Colonic mucosa (tissue), 4 donors: ENCODE results near the gene PROB1. TPM values are rescaled to one million over a fixed set of nuclear protein-coding genes. Genes with fewer than 3 reads are reported as not detected.
A peak's percentile ranks its signal among the peaks of the same experiment; 100 is the strongest.

ENCODE experiments used
- DNase-seq: peaks from one replicate; pipeline ENCODE4 v3.0.0-alpha.2; 2020
- H3K27ac ChIP-seq: fragments of 200-600 bp; one replicate; pipeline ENCODE4 v1.8.0; 2021
- H3K27me3 ChIP-seq: fragments of 200-600 bp; one replicate; pipeline ENCODE4 v1.8.0; 2021
- H3K36me3 ChIP-seq: fragments of 200-600 bp; one replicate; pipeline ENCODE4 v1.8.0; 2021
- H3K4me1 ChIP-seq: fragments of 200-600 bp; one replicate; pipeline ENCODE4 v1.8.0; 2021; ENCODE audit warnings: mild to moderate bottlenecking
- H3K4me3 ChIP-seq: fragments of 200-600 bp; one replicate; pipeline ENCODE4 v1.8.0; 2021
- H3K9ac ChIP-seq, 2 donors: one replicate each; pipeline ENCODE4 v1.7.0; 2013; ENCODE audit warnings: control low read depth in 2 of 2, low read depth in 2 of 2, low read length in 2 of 2
- H3K9me3 ChIP-seq: fragments of 200-600 bp; one replicate; pipeline ENCODE4 v1.8.0; 2021
- intact Hi-C: fragments of 100-400 bp; cut with DNase I; formaldehyde crosslinking; loops from one replicate; pipeline ENCODE4 v1.14.1; 2022
- total RNA-seq, 2 donors: library from RNA; stranded (reverse); fragmentation: NEBNext Ultra II Directional in 1 of 2; extraction: Animal tissue kit (Norgen Biotek cat#: 25700) in 1 of 2; gene quantifications; one replicate each; pipeline ENCODE4 v1.2.1, GENCODE V29; 2021
- TF ChIP-seq, protein P1 (sequence below): fragments of 200-600 bp; IDR thresholded peaks from one replicate; pipeline ENCODE4 v1.8.0; 2022; ENCODE audit warnings: antibody characterized with exemption, mild to moderate bottlenecking
- donor health status: healthy.
- donor health status: DM: no; HTN: no; CAD: no.
- donor health status: DM: no; HTN: no; CAD: no.

The PROB1 gene
- total RNA-seq, 2 donors from 2014 or later, result 0.48 to 0.96 TPM

DNA sequence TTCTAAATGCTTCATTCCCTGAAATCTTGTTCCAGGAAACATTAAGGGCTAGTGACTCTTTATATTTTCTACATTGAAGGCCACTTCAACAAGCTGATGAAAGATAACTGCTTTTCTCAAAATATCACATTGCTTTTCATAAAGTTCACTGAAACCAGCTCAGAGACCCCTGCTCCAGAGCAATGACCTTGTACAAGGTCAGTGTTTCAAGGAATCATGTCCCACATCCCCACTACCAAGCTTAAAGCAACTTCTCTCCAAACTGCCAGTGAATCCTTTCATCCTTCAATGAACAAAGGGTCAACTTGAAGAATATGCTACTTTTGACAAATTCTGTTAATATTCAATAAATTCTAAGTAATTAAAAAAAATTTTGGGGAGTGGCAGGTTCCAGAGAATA is 21.0 kb upstream of the PROB1 start:
- DNase-seq, result no peak
- Histone ChIP-seq H3K36me3 (no peaks in the 10 kb centered on the region), H3K4me1 (peaks cover 12% of the 10 kb centered on the region)

DNA sequence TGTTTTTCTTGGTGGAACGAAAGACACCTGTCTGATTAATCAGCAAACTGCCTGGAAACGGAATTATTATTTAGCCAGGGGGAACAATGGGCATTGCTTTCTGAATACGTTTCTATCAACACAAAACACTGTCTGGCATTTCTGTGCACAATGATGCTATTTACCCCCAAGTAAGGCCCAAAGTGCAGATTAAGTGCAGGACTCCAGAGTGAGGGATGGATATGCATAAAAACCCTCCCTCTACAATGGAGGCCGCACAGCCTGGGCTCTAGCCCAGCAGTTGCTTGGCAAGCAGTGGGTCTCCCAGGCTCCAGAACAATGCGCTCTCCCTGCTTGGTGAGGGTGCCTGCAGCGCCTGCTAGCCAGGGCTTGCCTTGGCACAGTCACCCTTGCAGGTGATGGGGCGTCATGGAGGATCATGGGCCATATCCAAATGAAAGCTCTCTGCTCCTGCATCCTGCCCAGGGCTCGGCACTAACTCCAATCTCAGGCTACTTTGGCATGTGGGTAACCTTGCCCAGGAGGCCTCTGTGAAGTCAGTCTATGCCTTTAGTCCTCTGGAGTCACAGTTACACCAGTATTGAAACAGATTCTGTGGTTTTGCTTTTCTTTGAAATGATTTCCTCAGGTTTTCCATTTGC is 20.4 kb upstream of the PROB1 start:
- peaks cover 12% of the 10 kb centered on the region for H3K4me1 ChIP-seq
- no peaks in the 10 kb centered on the region for H3K27me3 ChIP-seq
- H3K27ac ChIP-seq, result no peak overlapping the region
- H3K9ac ChIP-seq, result peak overlapping the region in 1 of 2 donors; percentile 9
- TF ChIP-seq, protein P1, sequence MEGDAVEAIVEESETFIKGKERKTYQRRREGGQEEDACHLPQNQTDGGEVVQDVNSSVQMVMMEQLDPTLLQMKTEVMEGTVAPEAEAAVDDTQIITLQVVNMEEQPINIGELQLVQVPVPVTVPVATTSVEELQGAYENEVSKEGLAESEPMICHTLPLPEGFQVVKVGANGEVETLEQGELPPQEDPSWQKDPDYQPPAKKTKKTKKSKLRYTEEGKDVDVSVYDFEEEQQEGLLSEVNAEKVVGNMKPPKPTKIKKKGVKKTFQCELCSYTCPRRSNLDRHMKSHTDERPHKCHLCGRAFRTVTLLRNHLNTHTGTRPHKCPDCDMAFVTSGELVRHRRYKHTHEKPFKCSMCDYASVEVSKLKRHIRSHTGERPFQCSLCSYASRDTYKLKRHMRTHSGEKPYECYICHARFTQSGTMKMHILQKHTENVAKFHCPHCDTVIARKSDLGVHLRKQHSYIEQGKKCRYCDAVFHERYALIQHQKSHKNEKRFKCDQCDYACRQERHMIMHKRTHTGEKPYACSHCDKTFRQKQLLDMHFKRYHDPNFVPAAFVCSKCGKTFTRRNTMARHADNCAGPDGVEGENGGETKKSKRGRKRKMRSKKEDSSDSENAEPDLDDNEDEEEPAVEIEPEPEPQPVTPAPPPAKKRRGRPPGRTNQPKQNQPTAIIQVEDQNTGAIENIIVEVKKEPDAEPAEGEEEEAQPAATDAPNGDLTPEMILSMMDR, result no peak
- DNase-seq, result no peak
- no peak overlapping the region for H3K4me3 ChIP-seq
- intact Hi-C loops, result no loop called here
- H3K36me3 ChIP-seq, result no peaks in the 10 kb centered on the region
- H3K9me3 ChIP-seq, result no peaks in the 10 kb centered on the region

More for the DNA sequence above, 21.0 kb upstream of the PROB1 start:
- intact Hi-C loops, result no loop called here
- Histone ChIP-seq H3K27me3 (no peaks in the 10 kb centered on the region), H3K4me3 (no peak overlapping the region), H3K9me3 (no peaks in the 10 kb centered on the region), H3K9ac (no peak overlapping the region), H3K27ac (no peak overlapping the region)
- TF ChIP-seq, protein P1, result no peak

DNA sequence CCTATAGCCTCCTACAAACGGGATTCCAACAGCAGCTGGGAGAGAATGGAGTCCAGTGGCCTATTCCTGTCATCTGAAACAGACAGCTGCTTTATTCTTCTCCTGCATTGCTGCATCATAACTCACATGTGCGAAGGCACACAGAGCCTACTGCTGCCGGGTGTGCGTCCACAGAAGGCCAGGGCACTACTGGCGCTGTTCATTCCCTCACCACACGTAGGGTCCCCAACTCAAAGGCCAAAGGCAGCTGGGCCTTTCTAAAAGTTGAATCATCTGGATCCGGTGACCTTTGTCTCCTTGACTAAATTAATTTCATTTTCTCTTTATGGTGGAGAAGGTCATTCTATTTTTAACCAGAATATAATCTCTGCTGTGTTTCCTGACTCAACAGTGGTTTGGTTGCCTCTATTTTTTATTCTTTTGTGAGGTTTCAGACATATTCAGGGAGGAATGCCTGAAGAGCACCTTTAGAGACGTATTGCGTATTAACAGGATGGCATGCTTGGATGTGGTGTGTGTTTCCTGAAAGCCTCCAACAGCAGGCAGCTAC is 19.8 kb upstream of the PROB1 start:
- no peak overlapping the region for H3K27ac ChIP-seq
- intact Hi-C loops, result no loop called here
- H3K36me3 ChIP-seq, result no peaks in the 10 kb centered on the region
- TF ChIP-seq, protein P1, result no peak
- H3K4me1 ChIP-seq, result peaks cover 12% of the 10 kb centered on the region
- no peak overlapping the region for H3K4me3 ChIP-seq
- no peaks in the 10 kb centered on the region for H3K9me3 ChIP-seq
- no peaks in the 10 kb centered on the region for H3K27me3 ChIP-seq
- no peak for DNase-seq
- H3K9ac ChIP-seq, result no peak overlapping the region

DNA sequence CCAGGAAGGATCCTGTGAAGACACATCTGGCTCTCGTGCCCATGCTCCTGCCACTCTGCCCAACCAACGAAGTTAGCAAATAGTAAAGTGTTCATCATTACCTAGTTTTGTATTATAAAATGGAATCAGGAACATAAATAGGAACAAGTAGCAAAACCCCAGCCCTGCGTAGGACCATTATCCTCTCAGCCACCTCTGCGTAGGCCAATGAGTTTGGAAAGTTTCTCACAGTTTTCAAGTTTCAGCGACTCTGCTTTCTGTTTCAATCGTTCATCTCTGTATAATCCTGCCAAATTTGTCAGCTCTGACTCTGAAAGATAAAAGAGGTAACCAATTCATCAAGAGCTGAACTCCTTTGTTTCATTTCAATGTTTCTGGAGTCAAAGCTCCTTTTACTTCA is 19.1 kb upstream of the PROB1 start:
- peaks cover 7% of the 10 kb centered on the region for H3K4me1 ChIP-seq
- H3K27ac ChIP-seq, result no peak overlapping the region
- intact Hi-C loops, result no loop called here

DNA sequence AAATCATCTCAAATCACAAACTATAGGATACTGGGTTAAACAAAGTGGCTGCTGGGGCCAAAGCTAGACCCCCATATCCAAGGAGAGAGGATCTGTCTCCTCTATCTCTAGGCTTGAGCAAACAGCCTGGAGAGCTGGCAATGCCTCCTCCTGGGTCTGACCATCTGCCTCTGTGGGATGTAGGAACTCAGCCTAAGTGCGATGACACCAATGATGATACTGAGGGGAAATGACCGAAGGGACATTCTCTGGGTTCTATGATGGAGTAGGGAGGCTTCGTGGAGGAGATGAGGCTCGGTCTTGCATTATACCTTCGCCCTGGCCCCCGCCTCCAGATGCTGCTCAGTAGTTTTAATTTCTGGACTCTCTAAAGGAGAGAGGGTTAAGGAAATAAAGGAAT is 18.2 kb upstream of the PROB1 start:
- no peaks in the 10 kb centered on the region for H3K9me3 ChIP-seq

More for the DNA sequence above, 19.1 kb upstream of the PROB1 start:
- Histone ChIP-seq H3K9ac (no peak overlapping the region), H3K4me3 (no peak overlapping the region), H3K36me3 (no peaks in the 10 kb centered on the region), H3K27me3 (no peaks in the 10 kb centered on the region), H3K9me3 (no peaks in the 10 kb centered on the region)
- TF ChIP-seq, protein P1, result no peak
- DNase-seq, result no peak

More for the DNA sequence above, 18.2 kb upstream of the PROB1 start:
- no peaks in the 10 kb centered on the region for H3K27me3 ChIP-seq
- no peaks in the 10 kb centered on the region for H3K36me3 ChIP-seq
- DNase-seq, result no peak
- peaks cover 7% of the 10 kb centered on the region for H3K4me1 ChIP-seq
- no peak overlapping the region for H3K9ac ChIP-seq
- no peak overlapping the region for H3K4me3 ChIP-seq
- no peak overlapping the region for H3K27ac ChIP-seq
- TF ChIP-seq, protein P1, result no peak
- intact Hi-C loops, result no loop called here
